K562 (cell line): ENCODE data around the gene HUS1. TPM values are rescaled to one million over a fixed set of nuclear protein-coding genes. Genes with fewer than 3 reads are reported as not detected.

Experiments
- BRD4 ChIP-seq: fragments of 200-600 bp; sonication (generic); IDR thresholded peaks from 2 replicates; pipeline ENCODE4 v1.6.1; 2017; ENCODE audit warnings: inconsistent platforms
- DPF2 ChIP-seq: fragments of 450-650 bp; IDR thresholded peaks from 2 replicates; pipeline ENCODE4 v1.6.1; 2016
- EP400 ChIP-seq: fragments of 450-650 bp; IDR thresholded peaks from 2 replicates; pipeline ENCODE4 v1.6.1; 2017; ENCODE audit warnings: antibody characterized with exemption, mild to moderate bottlenecking, moderate library complexity
- GTF2E2 ChIP-seq: fragments of 200-800 bp; sonication (Bioruptor generic); IDR thresholded peaks from 2 replicates; pipeline ENCODE4 v1.6.1; 2016; ENCODE audit warnings: missing genetic modification characterization, missing compliant biosample characterization
- KHSRP ChIP-seq: fragments of 450-650 bp; IDR thresholded peaks from 2 replicates; pipeline ENCODE4 v1.6.1; 2017
- LCOR ChIP-seq: sonication (generic); formaldehyde crosslinking; IDR thresholded peaks from 2 replicates; pipeline ENCODE4 v1.8.0; 2022; ENCODE audit warnings: mild to moderate bottlenecking, missing genetic modification reagents
- NBN ChIP-seq: fragments of 450-650 bp; IDR thresholded peaks from 2 replicates; pipeline ENCODE4 v1.6.1; 2016; ENCODE audit warnings: low read depth, mild to moderate bottlenecking
- RB1 ChIP-seq: fragments of 450-650 bp; IDR thresholded peaks from 2 replicates; pipeline ENCODE4 v1.6.1; 2017; ENCODE audit warnings: low read depth, mild to moderate bottlenecking
- RUNX1 ChIP-seq: sonication (generic); IDR thresholded peaks from 2 replicates; pipeline ENCODE4 v1.6.1; 2016; ENCODE audit warnings: antibody characterized with exemption, low read depth
- SIN3B ChIP-seq: fragments of 450-650 bp; IDR thresholded peaks from 2 replicates; pipeline ENCODE4 v1.6.1; 2017; ENCODE audit warnings: low read depth, mild to moderate bottlenecking, moderate library complexity
- SUPT5H ChIP-seq: fragments of 450-650 bp; IDR thresholded peaks from 2 replicates; pipeline ENCODE4 v1.6.1; 2016
- TAF7 ChIP-seq: fragments of 450-650 bp; IDR thresholded peaks from 2 replicates; pipeline ENCODE4 v1.6.1; 2016; ENCODE audit warnings: missing genetic modification characterization, missing compliant biosample characterization
- TEAD1 ChIP-seq, 2 experiments: fragments of 450-650 bp in 1 of 2; sonication (generic) in 1 of 2; formaldehyde crosslinking; IDR thresholded peaks; 2 replicates each; pipeline versions ENCODE4 v1.4.0 to v1.8.0; 2020 to 2022; ENCODE audit warnings: mild to moderate bottlenecking in 2 of 2, missing genetic modification reagents in 1 of 2
- U2AF1 ChIP-seq: fragments of 200-400 bp; formaldehyde crosslinking; optimal IDR thresholded peaks from 2 replicates; pipeline ENCODE3; 2017; ENCODE audit warnings: mild to moderate bottlenecking, low read depth, low read length, moderate library complexity
- XRCC5 ChIP-seq: fragments of 200-400 bp; formaldehyde crosslinking; IDR thresholded peaks from 2 replicates; pipeline ENCODE4 v1.6.1; 2017; ENCODE audit warnings: low read depth, mild to moderate bottlenecking, low read length
- ZBTB40 ChIP-seq, 2 experiments: fragments of 450-650 bp in 1 of 2; sonication (generic) in 1 of 2; formaldehyde crosslinking in 1 of 2; IDR thresholded peaks; 2 replicates each; pipeline versions ENCODE4 v1.7.1 to v1.9.0; 2016 to 2022; ENCODE audit warnings: inconsistent platforms in 1 of 2, mild to moderate bottlenecking in 1 of 2, missing genetic modification reagents in 1 of 2
- ZNF76 ChIP-seq: fragments of 250-450 bp; sonication (Bioruptor Pico); IDR thresholded peaks from 2 replicates; pipeline ENCODE4 v1.4.0; 2020; ENCODE audit warnings: mild to moderate bottlenecking, moderate library complexity, borderline replicate concordance
- polyA plus RNA-seq, 8 experiments: library from polyadenylated mRNA; depleted of rRNA in 4 of 8; stranded (reverse) in 5 of 8; unstranded in 3 of 8; fragments of >200 nt; fragmentation: Nextera tagmentation in 2 of 8; fragmentation: Illumina TruSeq in 1 of 8; extraction: Ambion mirVana in 2 of 8; extraction: Trizol in 1 of 8; gene quantifications; 2 replicates each; pipeline versions ENCODE4 v1.2.1 to v1.2.3, GENCODE V29; 2011 to 2014; ENCODE audit warnings: inconsistent platforms in 1 of 8, missing spikeins in 1 of 8
- total RNA-seq, 7 experiments: library from RNA; depleted of rRNA in 6 of 7; stranded (reverse); fragments of >200 nt in 6 of 7; fragmentation: Illumina TruSeq in 2 of 7; extraction: Trizol in 2 of 7; gene quantifications; 2 replicates each; pipeline versions ENCODE4 v1.2.1 to v1.2.3, GENCODE V29; 2011 to 2021; ENCODE audit warnings: low replicate concordance in 1 of 7
- TF ChIP-seq, protein P1 (sequence below): sonication (generic); formaldehyde crosslinking; IDR thresholded peaks from 2 replicates; pipeline ENCODE4 v1.8.0; 2022; ENCODE audit warnings: missing genetic modification reagents, mild to moderate bottlenecking, moderate library complexity, borderline replicate concordance
- TF ChIP-seq, protein P2 (sequence below): sonication (generic); formaldehyde crosslinking; IDR thresholded peaks from 2 replicates; pipeline ENCODE4 v1.5.0; 2020; ENCODE audit warnings: missing genetic modification reagents

HUS1 gene
- total and polyA plus RNA-seq, 9 of the 15 experiments (the other 6 are each of a cell fraction or from before 2014, with no cell fraction given): 11.5 to 27.0 (median 16.5) TPM

GRCh38 chr7:47979145-47979831, at the start of gene HUS1 (continued):
- TF ChIP-seq ZBTB40 (IDR thresholded peaks at IDR 0.05) (peak; percentile 97), ZBTB40 (CRISPR knock-in tag; IDR thresholded peaks at IDR 0.05) (no peak), TAF7 (tag) (peak; percentile 90), RB1 (peak; percentile 94), DPF2 (peak; percentile 4; the same call in 1 of the 2 replicates), ZNF76 (CRISPR knock-in tag) (no peak), XRCC5 (peak; percentile 91), BRD4 (no peak), SIN3B (peak; percentile 90), KHSRP (no peak), TEAD1 (CRISPR knock-in tag; IDR thresholded peaks at IDR 0.05) (peak; percentile 59 to 70; a peak in 3 of 4 replicates), SUPT5H (peak; percentile 96), GTF2E2 (tag) (peak; percentile 91), U2AF1 (peak; percentile 78), NBN (peak; percentile 72), EP400 (peak; percentile 93), RUNX1 (no peak), LCOR (CRISPR knock-in tag) (peak; percentile 84; the same call in 1 of the 2 replicates)
- TF ChIP-seq, protein P1, sequence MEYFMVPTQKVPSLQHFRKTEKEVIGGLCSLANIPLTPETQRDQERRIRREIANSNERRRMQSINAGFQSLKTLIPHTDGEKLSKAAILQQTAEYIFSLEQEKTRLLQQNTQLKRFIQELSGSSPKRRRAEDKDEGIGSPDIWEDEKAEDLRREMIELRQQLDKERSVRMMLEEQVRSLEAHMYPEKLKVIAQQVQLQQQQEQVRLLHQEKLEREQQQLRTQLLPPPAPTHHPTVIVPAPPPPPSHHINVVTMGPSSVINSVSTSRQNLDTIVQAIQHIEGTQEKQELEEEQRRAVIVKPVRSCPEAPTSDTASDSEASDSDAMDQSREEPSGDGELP: peak; percentile 82
- TF ChIP-seq, protein P2, sequence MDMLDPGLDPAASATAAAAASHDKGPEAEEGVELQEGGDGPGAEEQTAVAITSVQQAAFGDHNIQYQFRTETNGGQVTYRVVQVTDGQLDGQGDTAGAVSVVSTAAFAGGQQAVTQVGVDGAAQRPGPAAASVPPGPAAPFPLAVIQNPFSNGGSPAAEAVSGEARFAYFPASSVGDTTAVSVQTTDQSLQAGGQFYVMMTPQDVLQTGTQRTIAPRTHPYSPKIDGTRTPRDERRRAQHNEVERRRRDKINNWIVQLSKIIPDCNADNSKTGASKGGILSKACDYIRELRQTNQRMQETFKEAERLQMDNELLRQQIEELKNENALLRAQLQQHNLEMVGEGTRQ (CRISPR knock-in tag): peak; percentile 57
